ENCODE measurements around the gene SH2B3.

The SH2B3 gene

GRCh38 chr12:111441107-111441928 is 35.6 kb downstream of the SH2B3 start:
- TF ChIP-seq CTCF (IDR thresholded peaks at IDR 0.05; ENCODE audit: borderline replicate concordance, insufficient read depth, low read depth, low read length), result no peak
- no peak overlapping the region for H3K4me3 ChIP-seq (ENCODE audit: low read depth, low read length)

GRCh38 chr12:111442301-111443045 is 36.8 kb downstream of the SH2B3 start:
- no peak overlapping the region for H3K4me3 ChIP-seq (ENCODE audit: low read depth, low read length)
- TF ChIP-seq CTCF (IDR thresholded peaks at IDR 0.05; ENCODE audit: borderline replicate concordance, insufficient read depth, low read depth, low read length), result no peak

GRCh38 chr12:111443086-111443485 is 37.4 kb downstream of the SH2B3 start:
- no peak for TF ChIP-seq CTCF (IDR thresholded peaks at IDR 0.05; ENCODE audit: borderline replicate concordance, insufficient read depth, low read depth, low read length)
- H3K4me3 ChIP-seq (ENCODE audit: low read depth, low read length), result no peak overlapping the region

- no peak overlapping the region for H3K4me3 ChIP-seq (ENCODE audit: low read depth, low read length)
- no peak for TF ChIP-seq CTCF (IDR thresholded peaks at IDR 0.05; ENCODE audit: borderline replicate concordance, insufficient read depth, low read depth, low read length)
Observed at GRCh38 chr12:111443586-111443985, 37.9 kb downstream of the SH2B3 start.

- peak overlapping the region; percentile 40 for H3K4me3 ChIP-seq (ENCODE audit: low read depth, low read length)
- TF ChIP-seq CTCF (IDR thresholded peaks at IDR 0.05; ENCODE audit: borderline replicate concordance, insufficient read depth, low read depth, low read length), result no peak
Observed at GRCh38 chr12:111444314-111444924, 38.7 kb downstream of the SH2B3 start.

GRCh38 chr12:111444925-111445725 is 39.4 kb downstream of the SH2B3 start:
- peak overlapping the region; percentile 40 for H3K4me3 ChIP-seq (ENCODE audit: low read depth, low read length)
- TF ChIP-seq CTCF (IDR thresholded peaks at IDR 0.05; ENCODE audit: borderline replicate concordance, insufficient read depth, low read depth, low read length), result no peak
